CD4-positive, alpha-beta T cell treated with Interleukin-10 for 1 hour (primary cell): ENCODE data around the gene TNN.

Source experiments
- DNase-seq: peaks from one replicate; pipeline ENCODE4 v3.0.0-alpha.2; 2020

Gene TNN

DNA sequence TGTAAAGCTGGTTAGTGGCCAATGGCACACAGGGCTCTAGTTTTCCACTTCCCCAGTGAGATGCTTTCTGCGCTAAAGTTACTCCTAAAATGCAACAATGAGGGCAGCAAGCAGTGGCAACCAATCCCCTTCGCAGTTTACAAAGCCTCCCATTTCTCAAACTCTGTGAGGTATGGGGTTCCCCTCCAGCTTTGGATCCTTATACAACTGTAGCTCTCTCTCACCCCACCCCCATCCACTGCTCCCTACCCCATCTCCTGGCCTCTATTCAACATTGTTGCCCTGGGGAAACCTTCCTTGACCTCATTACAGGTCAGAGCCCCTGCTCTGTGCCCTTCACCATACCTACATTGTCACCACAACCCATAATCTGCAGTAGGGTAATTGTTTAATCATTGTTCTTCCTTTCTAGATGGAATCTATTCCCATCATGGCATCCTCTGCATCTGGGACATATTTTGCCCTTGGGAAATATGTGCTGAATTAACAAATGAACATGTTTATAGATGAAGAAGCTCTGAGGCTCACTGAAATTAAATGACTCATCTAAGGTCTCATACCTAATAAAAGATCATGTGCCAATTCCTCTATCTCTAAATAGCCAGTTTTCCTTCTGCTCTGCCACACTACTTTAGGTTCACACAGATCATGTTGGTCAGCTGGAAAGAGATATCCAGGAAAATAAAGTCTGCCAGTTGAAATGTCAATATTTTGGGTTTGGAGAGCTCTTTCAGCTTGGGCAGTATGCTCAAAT, 112.4 kb downstream of the TNN start:
- no peak for DNase-seq

- no peak for DNase-seq
These were observed 114.6 kb downstream of the TNN start for GRCh38 chr1:175182201-175182746.

DNA sequence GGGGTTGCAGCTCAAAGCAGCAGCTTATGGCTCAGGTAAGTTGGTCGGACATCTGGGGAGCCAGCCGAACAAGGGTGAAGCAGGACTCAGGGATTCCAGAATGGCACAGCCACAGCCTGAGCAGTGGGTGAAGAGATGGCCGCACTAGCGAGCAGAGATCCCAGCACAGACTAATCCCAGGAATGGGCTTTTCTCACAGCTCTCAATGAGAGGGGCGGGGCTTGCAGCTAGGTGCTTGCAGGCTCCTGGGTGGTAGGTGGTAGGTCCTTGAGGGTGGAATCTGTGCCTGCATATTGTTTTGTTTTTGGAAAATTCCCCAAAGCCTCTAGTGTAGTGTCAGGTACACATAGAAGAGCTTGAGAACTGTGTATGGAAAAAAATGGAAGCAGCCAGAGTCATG, 116.0 kb downstream of the TNN start:
- no peak for DNase-seq

- DNase-seq, result no peak
These were observed 118.3 kb downstream of the TNN start for GRCh38 chr1:175185903-175186302.

DNA sequence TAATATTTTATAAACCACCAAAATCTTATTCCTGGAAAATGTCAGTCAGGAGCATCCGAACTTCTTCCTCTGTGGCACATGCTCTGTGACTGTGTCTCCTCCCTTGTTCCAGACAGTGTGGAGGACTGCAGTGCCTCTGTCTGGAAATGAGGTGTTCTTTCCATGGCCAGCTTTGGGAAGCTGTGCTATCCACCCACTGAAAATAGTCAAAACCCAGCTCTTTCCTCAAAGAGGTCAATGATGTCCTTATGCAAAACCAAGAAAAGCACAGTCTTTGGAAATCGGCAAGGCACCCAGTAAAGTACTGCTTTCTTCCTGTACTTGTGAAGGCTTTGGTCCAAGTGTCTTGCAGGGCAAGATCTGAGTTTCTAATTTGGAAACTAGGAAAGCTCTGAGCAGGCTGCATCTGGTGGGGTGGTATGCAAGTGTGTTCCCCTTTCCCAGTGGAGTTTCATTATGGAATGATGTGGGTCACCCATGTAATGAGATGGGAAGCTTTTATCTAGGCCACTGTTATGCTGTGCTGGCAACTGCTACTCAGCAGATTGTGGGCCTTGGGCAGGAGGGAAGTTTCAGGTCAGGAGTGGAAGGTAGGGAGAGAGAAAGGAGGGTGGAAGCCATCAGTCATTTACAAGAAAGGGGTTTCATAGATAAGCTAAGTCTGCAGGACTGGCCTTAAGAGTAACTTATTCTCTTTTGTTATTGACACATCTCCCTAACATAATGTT, 119.0 kb downstream of the TNN start:
- DNase-seq, result no peak

DNA sequence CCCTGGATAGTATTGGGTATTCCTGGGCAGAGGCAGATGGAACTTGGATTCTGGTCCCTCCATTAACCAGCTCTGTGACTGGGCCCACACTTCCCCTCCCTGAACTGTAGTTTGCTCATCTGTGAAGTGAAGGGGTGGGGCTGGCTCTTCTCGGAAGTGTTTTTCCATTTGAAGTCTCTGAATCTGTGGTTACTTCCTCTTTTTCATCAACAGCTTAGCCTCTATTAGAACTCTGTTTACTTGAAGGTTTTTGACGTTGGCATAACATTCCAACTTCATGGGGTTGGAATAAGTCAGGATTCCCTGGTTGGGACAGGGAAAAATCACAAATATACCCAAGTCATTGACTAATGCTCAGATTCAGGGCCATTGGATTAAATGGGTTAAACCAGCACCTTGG, 121.3 kb downstream of the TNN start:
- DNase-seq, result peak; percentile 76

DNA sequence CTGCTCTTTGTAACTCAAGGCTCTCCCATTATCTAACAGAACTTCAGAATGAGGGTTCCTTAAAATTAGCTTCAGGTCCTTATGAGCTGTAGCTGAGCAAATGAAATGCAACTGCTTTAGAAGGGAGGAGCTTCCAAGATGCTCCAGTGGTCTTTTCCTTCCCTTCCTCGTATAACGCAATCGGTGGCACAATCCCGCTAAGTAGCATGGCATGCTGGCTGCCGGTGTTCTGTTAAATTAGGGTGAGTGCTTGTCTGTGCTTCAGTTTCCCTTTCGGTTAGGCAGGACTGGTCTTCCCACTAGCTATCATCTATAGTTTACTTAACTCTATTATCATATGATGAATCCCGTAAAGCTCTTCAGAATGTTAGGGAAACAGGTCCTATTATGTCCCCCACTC, 124.0 kb downstream of the TNN start:
- DNase-seq, result peak; percentile 49

DNA sequence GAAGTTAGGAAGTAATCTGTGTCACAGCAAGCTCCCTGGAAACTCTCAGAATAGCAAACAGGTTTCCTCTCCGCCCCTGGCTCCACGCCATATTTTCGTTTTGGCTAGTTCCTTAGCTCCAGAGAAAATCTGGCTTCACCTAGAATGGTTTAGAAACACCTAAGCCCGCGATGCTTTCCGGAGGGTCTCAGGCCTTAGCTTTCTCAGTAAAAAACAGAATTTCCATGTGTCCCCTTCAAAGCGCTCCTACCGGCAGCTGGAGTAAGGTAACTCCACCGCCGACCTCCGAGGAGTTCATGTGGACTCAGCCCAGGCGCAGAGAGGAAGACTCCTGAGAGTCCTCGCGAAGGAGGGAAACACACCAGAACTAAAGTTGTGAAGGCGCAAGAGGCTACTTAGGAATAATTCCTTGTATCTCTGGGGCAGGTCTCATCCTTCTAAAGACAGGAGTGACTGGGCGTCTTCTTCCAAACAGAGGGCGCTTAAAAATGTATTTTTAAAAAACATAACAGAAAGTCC, 124.5 kb downstream of the TNN start:
- peak; percentile 33 for DNase-seq

GRCh38 chr1:175192630-175193526, 125.2 kb downstream of the TNN start, which contains the start of gene KIAA0040:
KIAA0040 (minus strand) TSS chr1:175192776; CDS start chr1:175161013, 31,763 bp downstream.
- DNase-seq, result peak; percentile 66

- DNase-seq, result no peak
These were observed 125.9 kb downstream of the TNN start for GRCh38 chr1:175193527-175193910.

DNA sequence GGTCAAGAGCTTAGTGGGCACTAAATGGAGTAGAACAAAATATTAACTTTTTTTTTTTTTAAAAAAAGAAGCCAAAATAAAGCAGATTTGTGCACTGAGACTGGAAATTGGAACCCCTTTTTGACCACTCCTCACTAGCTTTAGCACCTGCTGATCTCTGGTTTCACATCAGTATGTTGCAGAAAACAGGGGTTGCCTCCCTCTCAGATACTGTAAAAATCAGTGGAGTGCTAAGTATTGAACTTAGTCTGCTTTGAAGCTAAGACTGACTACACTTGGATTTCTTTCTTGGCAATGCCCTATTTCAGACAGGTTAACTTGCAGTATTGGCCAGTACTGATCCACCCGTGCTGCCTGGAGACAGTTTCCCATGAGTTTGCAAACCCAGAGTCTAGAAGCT, 127.6 kb downstream of the TNN start:
- no peak for DNase-seq

DNA sequence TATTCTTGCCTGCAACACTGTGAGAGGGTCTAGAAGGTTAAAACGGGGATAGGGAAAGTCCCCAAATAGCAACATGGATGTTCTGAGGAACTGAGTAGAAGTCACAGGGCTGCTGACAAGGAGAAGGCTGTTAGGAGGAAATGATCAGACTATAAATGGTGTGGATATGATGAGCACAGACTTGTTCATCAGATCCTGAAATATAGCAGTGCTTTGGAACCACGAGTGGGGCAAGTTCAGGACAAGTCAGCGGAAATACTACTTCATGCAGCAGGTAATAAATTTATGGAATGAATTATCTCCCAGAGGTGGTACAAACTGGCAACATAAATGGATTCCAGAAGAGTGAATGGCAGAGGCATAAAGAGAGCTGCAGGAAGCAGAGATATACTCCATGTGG, 128.2 kb downstream of the TNN start:
- DNase-seq, result no peak

GRCh38 chr1:175197531-175197930, 129.9 kb downstream of the TNN start:
- DNase-seq, result no peak
